ENCODE measurements around the gene OSBPL9. TPM values are rescaled to one million over a fixed set of nuclear protein-coding genes. Genes with fewer than 3 reads are reported as not detected.

OSBPL9 gene
- total RNA-seq, 2 experiments from 2014 or later, result 58.6 to 87.8 TPM

GRCh38 chr1:51584021-51584420, 32.9 kb upstream of the OSBPL9 start:
- TF ChIP-seq CTCF (conservative IDR thresholded peaks at IDR 0.05; ENCODE audit: low read length), result no peak
- no peak for TF ChIP-seq EZH2phosphoT487 (IDR thresholded peaks at IDR 0.05; ENCODE audit: borderline replicate concordance, low read depth, low read length)
- no peaks in the 10 kb centered on the region for H3K9me2 ChIP-seq (ENCODE audit: insufficient read depth, low read length)
- H4K20me1 ChIP-seq (ENCODE audit: insufficient read depth, low read length), result no peaks in the 10 kb centered on the region
- H3K4me3 ChIP-seq (ENCODE audit: low read depth, low read length, poor library complexity, severe bottlenecking), result no peak overlapping the region
- ChIA-PET POLR2A (no interaction called here), CTCF (ENCODE audit: unreplicated experiment) (no interaction called here)
- H3K4me1 ChIP-seq (ENCODE audit: insufficient read depth, low read length, poor library complexity, severe bottlenecking), result peaks cover 2% of the 10 kb centered on the region
- DNase-seq (ENCODE audit: low spot score), result no peak
- no peaks in the 10 kb centered on the region for H3K36me3 ChIP-seq (ENCODE audit: insufficient read depth, low read length)
- no peaks in the 10 kb centered on the region for H3K79me2 ChIP-seq (ENCODE audit: insufficient read depth, low read depth, low read length)
- no peak overlapping the region for H2AFZ ChIP-seq (ENCODE audit: low read length)
- intact Hi-C loops (cut with micrococcal nuclease; ENCODE audit: unreplicated experiment), result no loop called here
- H3K4me2 ChIP-seq (ENCODE audit: low read length), result no peak overlapping the region
- BruUV-seq (replicated peaks), result no TSS peak
- H3K27ac ChIP-seq (ENCODE audit: low read depth, low read length, poor library complexity, severe bottlenecking), result no peak overlapping the region
- H3K9me3 ChIP-seq (ENCODE audit: low read length), result no peaks in the 10 kb centered on the region

GRCh38 chr1:51592711-51593110, 24.2 kb upstream of the OSBPL9 start:
- no peak overlapping the region for H3K27ac ChIP-seq (ENCODE audit: low read depth, low read length, poor library complexity, severe bottlenecking)
- H3K36me3 ChIP-seq (ENCODE audit: insufficient read depth, low read length), result no peaks in the 10 kb centered on the region
- TF ChIP-seq CTCF (conservative IDR thresholded peaks at IDR 0.05; ENCODE audit: low read length) (no peak), EZH2phosphoT487 (IDR thresholded peaks at IDR 0.05; ENCODE audit: borderline replicate concordance, low read depth, low read length) (no peak)
- H2AFZ ChIP-seq (ENCODE audit: low read length), result no peak overlapping the region
- H3K9me2 ChIP-seq (ENCODE audit: insufficient read depth, low read length), result no peaks in the 10 kb centered on the region
- ChIA-PET POLR2A (interaction anchor here (0.6 kb wide), 2 partner anchors 40 to 41 kb away, joined by 4 read pairs; no protein-coding TSS in a partner anchor), CTCF (ENCODE audit: unreplicated experiment) (no interaction called here)
- H4K20me1 ChIP-seq (ENCODE audit: insufficient read depth, low read length), result no peaks in the 10 kb centered on the region
- intact Hi-C loops (cut with micrococcal nuclease; ENCODE audit: unreplicated experiment), result no loop called here
- no peaks in the 10 kb centered on the region for H3K79me2 ChIP-seq (ENCODE audit: insufficient read depth, low read depth, low read length)
- H3K4me1 ChIP-seq (ENCODE audit: insufficient read depth, low read length, poor library complexity, severe bottlenecking), result no peaks in the 10 kb centered on the region
- no peak overlapping the region for H3K4me3 ChIP-seq (ENCODE audit: low read depth, low read length, poor library complexity, severe bottlenecking)
- no peak for DNase-seq (ENCODE audit: low spot score)
- no peaks in the 10 kb centered on the region for H3K9me3 ChIP-seq (ENCODE audit: low read length)
- no peak overlapping the region for H3K4me2 ChIP-seq (ENCODE audit: low read length)
- BruUV-seq (replicated peaks), result no TSS peak

- no peak for TF ChIP-seq CTCF (conservative IDR thresholded peaks at IDR 0.05; ENCODE audit: low read length)
- TF ChIP-seq EZH2phosphoT487 (IDR thresholded peaks at IDR 0.05; ENCODE audit: borderline replicate concordance, low read depth, low read length), result no peak
- no peak for DNase-seq (ENCODE audit: low spot score)
- ChIA-PET CTCF (ENCODE audit: unreplicated experiment) (no interaction called here), POLR2A (no interaction called here)
- H4K20me1 ChIP-seq (ENCODE audit: insufficient read depth, low read length), result no peaks in the 10 kb centered on the region
- no peak overlapping the region for H3K4me2 ChIP-seq (ENCODE audit: low read length)
- no peaks in the 10 kb centered on the region for H3K36me3 ChIP-seq (ENCODE audit: insufficient read depth, low read length)
- no peaks in the 10 kb centered on the region for H3K9me2 ChIP-seq (ENCODE audit: insufficient read depth, low read length)
- H3K27ac ChIP-seq (ENCODE audit: low read depth, low read length, poor library complexity, severe bottlenecking), result no peak overlapping the region
- no peaks in the 10 kb centered on the region for H3K9me3 ChIP-seq (ENCODE audit: low read length)
- H3K79me2 ChIP-seq (ENCODE audit: insufficient read depth, low read depth, low read length), result no peaks in the 10 kb centered on the region
- H2AFZ ChIP-seq (ENCODE audit: low read length), result no peak overlapping the region
- intact Hi-C loops (cut with micrococcal nuclease; ENCODE audit: unreplicated experiment), result no loop called here
- H3K4me3 ChIP-seq (ENCODE audit: low read depth, low read length, poor library complexity, severe bottlenecking), result no peak overlapping the region
- no peaks in the 10 kb centered on the region for H3K4me1 ChIP-seq (ENCODE audit: insufficient read depth, low read length, poor library complexity, severe bottlenecking)
- BruUV-seq (replicated peaks), result no TSS peak
Measured at GRCh38 chr1:51594716-51595115, 22.2 kb upstream of the OSBPL9 start.

Measured in OCI-LY7 (cell line).